Suppressor macrophage treated with lipopolysaccharide for 1 hour (primary cell): Measurements from ENCODE around the gene SLC48A1.
A peak's percentile ranks its signal among the peaks of the same experiment; 100 is the strongest.

Experiments
- DNase-seq, 3 donors: peaks; one replicate each; pipeline ENCODE4 v3.0.0-alpha.2; 2020 to 2022

Gene SLC48A1

GRCh38 chr12:47828976-47829482 lies 56.0 kb downstream of the SLC48A1 start:
- peak in 2 of 3 donors; percentile 43 to 54 for DNase-seq

- no peak for DNase-seq
These were observed 56.5 kb downstream of the SLC48A1 start for GRCh38 chr12:47829584-47829983.
